Measurements from ENCODE around the gene TADA2B.

Gene TADA2B

GRCh38 chr4:7018281-7018680, 24.9 kb upstream of the TADA2B start:
- DNase-seq: no peak

DNA sequence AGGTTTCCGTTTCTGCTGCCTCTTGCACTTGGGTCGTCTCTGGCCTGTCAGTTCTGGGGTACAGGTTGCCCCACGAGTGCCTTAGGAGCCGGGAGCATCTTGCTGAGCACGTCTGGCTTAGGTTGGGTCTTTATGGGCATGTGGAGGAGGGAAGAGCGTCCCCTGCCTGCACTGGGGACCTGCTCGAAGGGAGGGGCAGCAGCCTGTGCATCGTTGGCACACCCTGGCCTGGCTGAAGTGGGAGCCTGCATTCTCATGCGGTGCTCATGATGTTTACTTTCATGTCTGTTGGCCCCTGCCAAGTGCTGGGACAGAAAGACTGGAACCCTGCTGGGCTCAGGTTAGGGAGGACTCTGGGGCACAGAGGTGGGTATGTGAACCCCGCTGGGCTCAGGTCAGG, 23.8 kb upstream of the TADA2B start:
- no peak for DNase-seq

- DNase-seq: no peak
These were observed 22.9 kb upstream of the TADA2B start for GRCh38 chr4:7020290-7020689.

DNA sequence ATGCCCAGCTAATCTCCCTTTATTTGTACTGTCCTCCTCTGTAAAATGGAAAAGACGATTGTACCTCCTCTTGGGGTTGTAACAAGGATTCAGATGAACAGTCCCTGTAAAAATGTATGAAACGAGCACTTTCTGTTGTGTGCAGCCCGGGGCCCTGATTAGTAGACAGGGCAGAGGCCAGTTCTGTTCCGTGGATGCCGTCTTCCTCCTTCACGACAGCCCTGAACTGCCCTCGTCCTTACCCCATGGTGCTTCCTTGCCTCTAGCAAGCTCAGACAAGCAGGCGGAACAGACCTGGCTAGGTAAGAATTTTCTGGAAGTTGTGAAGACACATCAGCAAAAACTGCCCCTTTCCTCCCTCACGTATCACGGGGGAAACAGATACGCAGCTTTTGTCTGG, 22.3 kb upstream of the TADA2B start:
- DNase-seq: no peak

DNA sequence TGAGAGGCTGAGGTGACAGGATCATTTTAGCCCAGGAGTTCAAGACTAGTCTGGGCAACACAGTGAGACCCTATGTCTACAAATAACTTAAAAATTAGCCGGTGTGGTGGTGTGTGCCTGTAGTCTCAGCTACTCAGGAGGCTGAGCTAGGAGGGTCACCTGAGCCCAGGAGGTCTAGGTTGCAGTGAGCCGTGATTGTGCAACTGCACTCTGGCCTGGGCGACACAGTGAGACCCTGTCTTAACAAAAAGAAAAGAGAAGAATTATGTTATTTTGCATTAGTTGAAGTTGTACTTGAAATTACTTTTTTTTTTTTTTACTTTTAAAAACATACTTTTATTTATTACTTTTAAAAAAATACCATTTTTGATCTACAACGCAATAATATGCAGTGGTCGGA, 21.8 kb upstream of the TADA2B start:
- no peak for DNase-seq

GRCh38 chr4:7021930-7022664, 21.1 kb upstream of the TADA2B start:
- no peak for DNase-seq

DNA sequence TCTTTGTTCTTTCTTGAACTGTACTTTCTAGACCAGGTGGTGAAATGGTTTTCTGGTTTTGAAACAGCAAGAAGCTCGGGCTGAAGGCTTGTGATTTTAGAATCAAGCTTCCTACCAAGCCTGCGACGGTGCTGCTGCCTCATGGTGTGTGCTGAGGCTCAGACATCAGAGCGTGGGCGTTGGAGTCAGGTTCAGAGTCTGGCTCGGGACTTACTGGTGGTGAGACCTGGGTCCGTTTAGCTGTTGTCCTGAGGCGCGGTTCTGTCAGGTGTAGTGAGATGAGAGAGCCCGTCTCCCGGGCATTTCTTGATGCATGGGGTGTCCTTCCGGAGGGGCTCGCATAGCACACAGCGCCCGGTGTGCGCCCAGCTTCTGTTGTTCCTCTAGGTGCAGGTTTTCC, 19.7 kb upstream of the TADA2B start:
- DNase-seq: no peak

DNA sequence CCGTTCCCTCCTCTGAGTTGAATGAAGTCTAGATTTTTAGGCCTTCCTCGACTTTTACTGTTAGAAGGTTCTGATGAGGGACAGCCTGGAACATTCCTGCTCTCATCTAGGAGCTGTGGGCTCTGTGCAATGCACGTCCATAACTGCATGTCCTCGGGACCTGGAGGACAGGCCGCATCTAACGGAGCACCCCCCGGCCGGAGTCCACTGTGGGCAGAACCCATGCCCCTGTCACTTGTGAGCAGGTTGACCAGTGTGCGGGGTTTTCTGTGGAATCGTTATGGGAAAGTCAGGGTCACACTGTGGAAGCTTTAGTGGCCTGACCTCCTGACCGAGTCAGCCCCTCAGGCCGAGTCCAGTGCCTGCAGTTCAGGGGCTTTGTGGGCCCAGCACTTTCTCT, 19.3 kb upstream of the TADA2B start:
- DNase-seq: no peak

DNA sequence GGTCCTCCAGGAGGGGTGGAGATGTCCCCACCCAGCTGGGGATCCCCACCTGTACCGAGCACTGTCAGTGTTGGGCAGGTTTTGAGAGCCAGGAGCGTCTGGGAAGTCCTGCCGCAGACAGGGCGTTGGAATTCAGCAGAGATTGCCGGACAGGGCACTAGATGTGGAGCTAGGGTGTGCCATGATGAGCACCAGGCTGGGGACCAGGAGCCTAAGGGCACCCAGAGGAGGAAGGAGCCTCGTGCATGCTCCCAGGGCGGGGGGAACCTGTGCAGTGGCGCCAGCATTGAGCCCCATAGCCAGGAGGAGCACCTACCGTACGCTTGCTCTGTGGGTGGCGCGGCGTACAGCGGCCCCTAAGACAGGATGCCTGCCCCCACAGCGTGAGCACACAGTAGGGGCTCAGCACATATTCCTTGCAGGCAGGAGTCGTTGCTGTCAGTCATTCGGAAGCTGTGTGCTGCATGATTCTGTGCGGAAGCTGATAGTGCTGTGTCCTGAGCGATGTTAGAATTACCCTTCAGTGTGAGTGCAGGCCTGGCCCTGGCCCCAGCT, 18.8 kb upstream of the TADA2B start:
- no peak for DNase-seq

DNA sequence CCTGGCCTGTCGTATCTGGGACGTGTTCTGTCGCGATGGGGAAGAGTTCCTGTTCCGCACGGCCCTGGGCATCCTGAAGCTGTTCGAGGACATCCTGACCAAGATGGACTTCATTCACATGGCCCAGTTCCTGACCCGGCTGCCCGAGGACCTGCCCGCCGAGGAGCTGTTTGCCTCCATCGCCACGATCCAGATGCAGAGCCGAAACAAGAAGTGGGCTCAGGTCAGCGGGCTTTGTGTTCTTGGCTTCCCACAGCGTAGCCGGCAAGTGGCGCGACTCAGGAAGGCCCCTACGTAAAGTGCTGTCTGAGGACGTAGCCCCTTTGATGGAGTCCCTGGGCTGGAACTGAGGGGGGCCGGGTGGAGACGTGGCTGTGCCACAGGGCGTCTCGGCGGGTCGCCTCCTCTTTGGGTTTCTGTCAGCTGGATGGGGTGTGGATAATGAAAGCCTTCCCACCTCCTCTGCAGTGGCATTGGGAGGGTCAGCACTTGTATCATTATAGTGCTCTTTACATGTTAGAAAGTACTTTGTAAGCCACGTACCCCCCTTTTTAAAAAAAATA, 18.1 kb upstream of the TADA2B start:
- no peak for DNase-seq

DNA sequence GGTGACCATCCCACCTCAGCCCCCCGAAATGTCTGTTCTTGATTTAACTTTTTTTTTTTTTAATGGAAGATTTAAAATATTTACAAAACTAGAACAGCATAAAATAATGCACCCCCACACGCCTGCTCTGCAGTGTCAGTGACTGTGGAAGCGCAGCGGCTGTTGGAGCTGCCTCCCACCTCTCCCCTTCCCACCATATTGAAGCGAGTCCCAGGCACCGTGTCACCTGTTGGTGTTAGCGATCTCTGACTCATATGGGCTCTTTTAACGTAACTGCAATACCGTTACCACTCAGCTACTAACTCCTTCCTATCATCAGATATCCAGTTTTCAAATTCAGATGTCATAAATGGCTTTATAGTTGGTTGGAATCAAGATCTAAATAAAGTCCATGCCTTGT, 17.1 kb upstream of the TADA2B start:
- DNase-seq: no peak

- DNase-seq: no peak
These were observed 15.9 kb upstream of the TADA2B start for GRCh38 chr4:7027284-7027683.

- DNase-seq: no peak
These were observed 15.3 kb upstream of the TADA2B start for GRCh38 chr4:7027913-7028312.

DNA sequence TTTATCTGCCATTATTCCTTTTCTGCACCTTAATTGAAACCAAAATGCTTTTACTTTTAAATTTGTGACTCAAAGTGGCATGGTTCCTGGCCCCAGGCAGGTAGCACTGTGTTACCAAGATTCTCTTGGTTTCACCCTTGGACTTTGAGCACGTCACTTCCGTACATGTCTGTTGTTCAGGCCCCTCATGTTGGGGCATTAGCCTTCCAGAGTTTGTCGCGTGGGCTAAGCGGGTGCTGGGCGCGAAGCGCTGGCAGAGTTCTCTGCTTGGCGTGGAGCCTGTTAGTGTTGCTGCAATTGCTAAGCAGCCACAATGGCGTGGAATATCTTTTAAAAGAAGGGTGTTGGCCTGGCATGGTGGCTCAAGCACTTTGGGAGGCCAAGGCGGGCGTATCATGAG, 14.0 kb upstream of the TADA2B start:
- DNase-seq: no peak

GRCh38 chr4:7029921-7030320, 13.3 kb upstream of the TADA2B start:
- DNase-seq: no peak

DNA sequence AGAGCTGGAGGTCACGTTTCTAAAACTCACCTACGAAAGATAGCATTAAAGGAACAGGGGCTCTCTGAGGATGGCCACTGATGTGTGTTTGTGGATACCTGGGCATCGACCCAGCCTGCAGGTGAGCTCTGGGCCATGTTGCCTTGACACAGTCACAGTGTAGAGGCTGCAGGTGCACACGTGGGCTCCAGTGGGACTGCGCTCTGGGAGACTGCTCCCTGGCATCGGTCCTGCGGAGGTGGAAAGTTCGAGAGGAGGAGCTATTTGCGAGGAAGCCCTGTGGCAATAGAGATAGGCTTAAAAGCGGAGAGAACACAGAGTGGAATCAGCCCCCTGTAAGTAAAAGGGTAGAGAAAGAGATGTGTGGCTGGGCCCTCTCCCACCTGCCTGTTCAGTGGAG, 12.3 kb upstream of the TADA2B start:
- DNase-seq: no peak

DNA sequence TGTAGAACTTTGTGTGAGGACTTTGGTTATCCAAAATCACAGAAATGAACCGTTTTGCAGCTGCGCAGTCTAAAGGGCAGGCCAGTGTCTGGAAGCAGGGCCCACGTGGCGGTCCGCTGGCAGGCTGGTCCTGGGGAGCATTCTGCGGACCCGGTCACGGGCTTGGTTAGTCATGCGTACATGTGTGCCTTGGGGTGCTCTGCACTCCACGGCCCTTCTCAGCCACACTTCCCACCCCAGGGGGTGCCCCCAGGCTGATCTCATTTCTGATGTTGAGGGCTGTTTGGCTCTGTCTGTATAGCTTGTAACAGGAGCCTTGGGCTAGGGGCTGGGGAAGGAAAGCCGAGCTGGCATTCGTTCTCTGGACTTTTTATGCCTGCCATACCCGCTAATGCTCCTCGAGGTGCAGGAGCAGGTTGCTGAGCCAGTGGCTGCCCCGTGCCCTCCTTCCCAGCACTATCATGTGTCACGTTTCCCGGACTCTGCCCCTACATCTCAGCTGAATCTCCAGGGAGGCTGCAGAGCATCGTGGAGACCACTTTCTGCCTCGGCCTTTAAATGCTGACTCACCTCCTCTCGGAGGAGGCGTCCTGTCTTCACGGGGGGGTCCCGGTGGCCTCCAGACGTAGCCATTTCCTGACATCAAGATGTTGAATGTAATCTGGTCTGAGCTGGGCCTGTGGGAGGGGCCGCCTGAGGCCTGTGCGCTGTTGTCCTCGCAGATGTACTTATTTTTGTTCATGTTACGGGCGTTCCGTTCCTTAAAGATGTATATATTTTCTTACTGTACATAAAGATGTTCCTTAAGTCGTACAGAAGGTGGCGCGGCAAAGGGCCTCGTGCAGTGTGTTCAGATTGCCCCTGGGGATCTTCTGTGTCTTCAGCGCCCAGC, 11.4 kb upstream of the TADA2B start:
- no peak for DNase-seq

DNA sequence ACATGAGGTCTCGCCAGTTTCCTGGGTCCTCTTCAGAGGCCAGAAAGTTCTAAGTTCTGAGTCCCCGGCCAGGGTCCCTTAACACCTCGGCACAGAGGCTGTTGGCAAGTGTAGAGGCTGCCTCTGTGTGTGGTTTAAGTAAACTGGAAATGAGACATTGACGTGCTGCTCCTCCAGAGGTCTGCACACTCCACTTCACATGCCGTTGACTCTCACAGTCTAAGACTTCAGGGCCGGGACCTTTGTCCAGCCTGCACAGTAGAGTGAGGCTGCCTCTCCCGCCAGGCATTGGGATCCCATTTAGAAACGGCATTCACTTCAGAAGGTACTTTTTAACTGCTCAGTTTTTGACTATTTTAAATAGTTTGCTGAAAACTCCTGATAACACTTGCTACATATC, 10.6 kb upstream of the TADA2B start:
- no peak for DNase-seq

DNA sequence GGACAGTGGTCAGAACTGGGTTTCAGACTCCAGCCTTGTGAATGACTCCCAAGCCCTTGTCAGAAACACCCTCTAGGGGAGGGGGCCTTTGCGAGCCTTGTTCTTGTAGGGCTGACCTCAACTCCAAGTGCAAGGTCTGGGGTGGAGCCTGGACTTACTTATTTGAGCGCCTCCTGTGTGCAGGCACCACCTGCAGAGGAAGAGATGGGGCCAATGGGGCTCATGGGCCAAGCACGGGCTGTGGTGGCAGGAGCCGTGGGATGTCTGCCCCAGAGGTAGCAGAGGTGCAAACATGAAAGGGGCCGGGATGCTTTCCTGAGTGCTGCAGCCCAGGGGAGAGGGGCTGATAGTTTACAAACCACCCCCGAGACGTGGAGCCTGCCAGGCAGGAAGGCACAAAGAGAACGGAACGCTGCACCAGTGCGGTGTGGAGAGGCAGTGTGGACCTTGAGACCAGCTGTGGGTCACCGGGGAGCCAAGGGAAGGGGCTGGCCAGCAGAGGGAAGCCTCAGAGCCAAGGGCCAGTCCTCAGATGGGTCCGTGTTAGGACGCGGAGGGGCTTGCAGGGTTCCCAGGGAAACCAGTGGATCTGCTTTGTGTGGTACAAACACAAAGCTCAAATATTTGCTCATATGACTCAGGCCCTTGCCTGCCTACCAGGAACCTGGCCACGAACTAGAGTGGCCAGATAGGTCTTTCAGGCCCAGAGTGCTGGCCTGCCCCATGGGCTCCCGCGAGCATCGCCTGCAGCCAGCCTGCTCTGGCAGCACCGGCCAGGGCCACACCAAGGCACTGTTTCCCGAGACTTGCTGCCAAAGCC, 8.7 kb upstream of the TADA2B start:
- no peak for DNase-seq

DNA sequence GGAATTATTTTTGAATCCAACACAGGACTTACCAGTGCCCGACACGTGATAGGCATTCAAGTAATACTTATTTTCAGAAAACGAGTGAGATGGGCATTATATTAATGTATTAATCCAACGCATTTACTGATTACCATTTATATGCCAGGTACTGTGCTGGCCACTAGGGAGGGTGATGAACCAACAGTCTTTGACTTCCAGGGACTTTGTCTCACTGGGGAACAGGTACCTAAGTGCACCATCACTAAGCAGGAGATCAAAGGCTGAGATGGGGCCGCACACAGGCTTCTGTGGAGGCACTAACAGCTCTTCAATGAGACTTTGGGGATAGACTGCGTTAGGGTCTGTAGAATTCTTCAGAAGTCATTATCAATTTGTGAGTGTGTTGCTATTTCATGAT, 5.7 kb upstream of the TADA2B start:
- no peak for DNase-seq

- DNase-seq: no peak
These were observed 2.4 kb upstream of the TADA2B start for GRCh38 chr4:7040765-7041164.

GRCh38 chr4:7041246-7041645, 1.9 kb upstream of the TADA2B start:
- DNase-seq: no peak

All from stimulated activated CD4-positive, alpha-beta T cell treated with anti-CD3 and anti-CD28 coated beads, Interleukin-4, amount 100 ng/mL, for 24 hours (primary cell).